WI38 (cell line): ENCODE results near the gene REV1.

Source experiments
- H3K4me3 ChIP-seq: 2 replicates; pipeline ENCODE4 v1.5.1; 2011; ENCODE audit warnings: low read depth, mild to moderate bottlenecking, control low read depth, low read length
- CTCF ChIP-seq: IDR thresholded peaks from 2 replicates; pipeline ENCODE4 v1.5.1; 2012; ENCODE audit warnings: low read depth, mild to moderate bottlenecking, control low read depth, low read length

REV1 gene

GRCh38 chr2:99395589-99396130 lies 94.2 kb downstream of the REV1 start:
- no peak overlapping the region for H3K4me3 ChIP-seq
- no peak for TF ChIP-seq CTCF

GRCh38 chr2:99389946-99390345 lies 99.9 kb downstream of the REV1 start:
- TF ChIP-seq CTCF: no peak
- no peak overlapping the region for H3K4me3 ChIP-seq

- TF ChIP-seq CTCF: no peak
- H3K4me3 ChIP-seq: no peak overlapping the region
These were observed 100.4 kb downstream of the REV1 start for GRCh38 chr2:99389371-99389770.

GRCh38 chr2:99388892-99389291 lies 100.9 kb downstream of the REV1 start:
- TF ChIP-seq CTCF: no peak
- H3K4me3 ChIP-seq: no peak overlapping the region

- no peak overlapping the region for H3K4me3 ChIP-seq
- no peak for TF ChIP-seq CTCF
These were observed 103.8 kb downstream of the REV1 start for GRCh38 chr2:99386011-99386410.

GRCh38 chr2:99382143-99382542 lies 107.7 kb downstream of the REV1 start:
- no peak overlapping the region for H3K4me3 ChIP-seq
- no peak for TF ChIP-seq CTCF

- no peak for TF ChIP-seq CTCF
- H3K4me3 ChIP-seq: no peak overlapping the region
These were observed 109.3 kb downstream of the REV1 start for GRCh38 chr2:99380376-99381010.
